HepG2 (cell line): ENCODE data around the gene HLA-DOA. TPM values are rescaled to one million over a fixed set of nuclear protein-coding genes. Genes with fewer than 3 reads are reported as not detected.

ENCODE experiments used
- BRD4 ChIP-seq: sonication (generic); formaldehyde crosslinking; IDR thresholded peaks from 2 replicates; pipeline ENCODE4 v1.4.0; 2020; ENCODE audit warnings: missing genetic modification reagents
- FLYWCH1 ChIP-seq: sonication (generic); formaldehyde crosslinking; IDR thresholded peaks from 2 replicates; pipeline ENCODE4 v1.8.1; 2023; ENCODE audit warnings: mild to moderate bottlenecking, missing genetic modification reagents
- RXRA ChIP-seq: sonication (generic); formaldehyde crosslinking; IDR thresholded peaks from 2 replicates; pipeline ENCODE4 v1.5.1; 2020; ENCODE audit warnings: missing genetic modification reagents
- SMAD9 ChIP-seq: sonication (generic); formaldehyde crosslinking; IDR thresholded peaks from 2 replicates; pipeline ENCODE4 v1.5.1; 2020; ENCODE audit warnings: mild to moderate bottlenecking, missing genetic modification reagents
- SNAPC5 ChIP-seq: sonication (generic); formaldehyde crosslinking; IDR thresholded peaks from 2 replicates; pipeline ENCODE4 v1.8.1; 2023; ENCODE audit warnings: mild to moderate bottlenecking, missing genetic modification reagents, borderline replicate concordance
- SPEN ChIP-seq: sonication (generic); formaldehyde crosslinking; IDR thresholded peaks from 2 replicates; pipeline ENCODE4 v1.5.1; 2020; ENCODE audit warnings: low read depth, mild to moderate bottlenecking, missing genetic modification reagents
- ZNF180 ChIP-seq: sonication (generic); formaldehyde crosslinking; IDR thresholded peaks from 2 replicates; pipeline ENCODE4 v1.4.0; 2020; ENCODE audit warnings: low read depth, missing genetic modification reagents, borderline replicate concordance
- polyA plus RNA-seq, 8 experiments: library from polyadenylated mRNA; depleted of rRNA in 3 of 8; stranded (reverse) in 7 of 8; unstranded in 1 of 8; fragments of >200 nt; fragmentation: Illumina TruSeq in 4 of 8; extraction: Trizol in 4 of 8; gene quantifications; 2 replicates each; pipeline versions ENCODE4 v1.2.1 to v1.2.3, GENCODE V29; 2011 to 2016; ENCODE audit warnings: low read depth in 4 of 8, missing spikeins in 1 of 8, mixed read lengths in 1 of 8; ENCODE audit not compliant: insufficient read depth in 1 of 8
- total RNA-seq, 5 experiments: library from RNA; depleted of rRNA; stranded (reverse); fragments of >200 nt; fragmentation: Illumina TruSeq; extraction: Trizol; gene quantifications; 2 replicates each; pipeline ENCODE4 v1.2.3, GENCODE V29; 2016; ENCODE audit warnings: low read depth in 1 of 5
- TF ChIP-seq, protein P1 (sequence below), 2 experiments: fragments of 450-650 bp in 1 of 2; sonication (generic) in 1 of 2; formaldehyde crosslinking in 1 of 2; IDR thresholded peaks; 2 replicates each; pipeline versions ENCODE4 v1.6.1 to v1.8.0; 2016 to 2022; ENCODE audit warnings: antibody characterized with exemption in 1 of 2, mild to moderate bottlenecking in 1 of 2, missing genetic modification reagents in 1 of 2
- TF ChIP-seq, protein P2 (sequence below): sonication (generic); formaldehyde crosslinking; IDR thresholded peaks from 2 replicates; pipeline ENCODE4 v1.4.0; 2020; ENCODE audit warnings: missing genetic modification reagents, borderline replicate concordance
- TF ChIP-seq, protein P3 (sequence below): sonication (generic); formaldehyde crosslinking; IDR thresholded peaks from 2 replicates; pipeline ENCODE4 v1.5.1; 2020; ENCODE audit warnings: mild to moderate bottlenecking, missing genetic modification reagents

The HLA-DOA gene
- total and polyA plus RNA-seq, 2 of the 13 experiments (the other 11 are each of a cell fraction or from before 2014, with no cell fraction given) = 0.03 to 0.09 TPM

- TF ChIP-seq, protein P1, sequence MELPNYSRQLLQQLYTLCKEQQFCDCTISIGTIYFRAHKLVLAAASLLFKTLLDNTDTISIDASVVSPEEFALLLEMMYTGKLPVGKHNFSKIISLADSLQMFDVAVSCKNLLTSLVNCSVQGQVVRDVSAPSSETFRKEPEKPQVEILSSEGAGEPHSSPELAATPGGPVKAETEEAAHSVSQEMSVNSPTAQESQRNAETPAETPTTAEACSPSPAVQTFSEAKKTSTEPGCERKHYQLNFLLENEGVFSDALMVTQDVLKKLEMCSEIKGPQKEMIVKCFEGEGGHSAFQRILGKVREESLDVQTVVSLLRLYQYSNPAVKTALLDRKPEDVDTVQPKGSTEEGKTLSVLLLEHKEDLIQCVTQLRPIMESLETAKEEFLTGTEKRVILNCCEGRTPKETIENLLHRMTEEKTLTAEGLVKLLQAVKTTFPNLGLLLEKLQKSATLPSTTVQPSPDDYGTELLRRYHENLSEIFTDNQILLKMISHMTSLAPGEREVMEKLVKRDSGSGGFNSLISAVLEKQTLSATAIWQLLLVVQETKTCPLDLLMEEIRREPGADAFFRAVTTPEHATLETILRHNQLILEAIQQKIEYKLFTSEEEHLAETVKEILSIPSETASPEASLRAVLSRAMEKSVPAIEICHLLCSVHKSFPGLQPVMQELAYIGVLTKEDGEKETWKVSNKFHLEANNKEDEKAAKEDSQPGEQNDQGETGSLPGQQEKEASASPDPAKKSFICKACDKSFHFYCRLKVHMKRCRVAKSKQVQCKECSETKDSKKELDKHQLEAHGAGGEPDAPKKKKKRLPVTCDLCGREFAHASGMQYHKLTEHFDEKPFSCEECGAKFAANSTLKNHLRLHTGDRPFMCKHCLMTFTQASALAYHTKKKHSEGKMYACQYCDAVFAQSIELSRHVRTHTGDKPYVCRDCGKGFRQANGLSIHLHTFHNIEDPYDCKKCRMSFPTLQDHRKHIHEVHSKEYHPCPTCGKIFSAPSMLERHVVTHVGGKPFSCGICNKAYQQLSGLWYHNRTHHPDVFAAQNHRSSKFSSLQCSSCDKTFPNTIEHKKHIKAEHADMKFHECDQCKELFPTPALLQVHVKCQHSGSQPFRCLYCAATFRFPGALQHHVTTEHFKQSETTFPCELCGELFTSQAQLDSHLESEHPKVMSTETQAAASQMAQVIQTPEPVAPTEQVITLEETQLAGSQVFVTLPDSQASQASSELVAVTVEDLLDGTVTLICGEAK (IDR thresholded peaks at IDR 0.05) = no peak
- TF ChIP-seq, protein P1 (CRISPR knock-in tag; IDR thresholded peaks at IDR 0.05) = peak; percentile 91
- TF ChIP-seq, protein P2, sequence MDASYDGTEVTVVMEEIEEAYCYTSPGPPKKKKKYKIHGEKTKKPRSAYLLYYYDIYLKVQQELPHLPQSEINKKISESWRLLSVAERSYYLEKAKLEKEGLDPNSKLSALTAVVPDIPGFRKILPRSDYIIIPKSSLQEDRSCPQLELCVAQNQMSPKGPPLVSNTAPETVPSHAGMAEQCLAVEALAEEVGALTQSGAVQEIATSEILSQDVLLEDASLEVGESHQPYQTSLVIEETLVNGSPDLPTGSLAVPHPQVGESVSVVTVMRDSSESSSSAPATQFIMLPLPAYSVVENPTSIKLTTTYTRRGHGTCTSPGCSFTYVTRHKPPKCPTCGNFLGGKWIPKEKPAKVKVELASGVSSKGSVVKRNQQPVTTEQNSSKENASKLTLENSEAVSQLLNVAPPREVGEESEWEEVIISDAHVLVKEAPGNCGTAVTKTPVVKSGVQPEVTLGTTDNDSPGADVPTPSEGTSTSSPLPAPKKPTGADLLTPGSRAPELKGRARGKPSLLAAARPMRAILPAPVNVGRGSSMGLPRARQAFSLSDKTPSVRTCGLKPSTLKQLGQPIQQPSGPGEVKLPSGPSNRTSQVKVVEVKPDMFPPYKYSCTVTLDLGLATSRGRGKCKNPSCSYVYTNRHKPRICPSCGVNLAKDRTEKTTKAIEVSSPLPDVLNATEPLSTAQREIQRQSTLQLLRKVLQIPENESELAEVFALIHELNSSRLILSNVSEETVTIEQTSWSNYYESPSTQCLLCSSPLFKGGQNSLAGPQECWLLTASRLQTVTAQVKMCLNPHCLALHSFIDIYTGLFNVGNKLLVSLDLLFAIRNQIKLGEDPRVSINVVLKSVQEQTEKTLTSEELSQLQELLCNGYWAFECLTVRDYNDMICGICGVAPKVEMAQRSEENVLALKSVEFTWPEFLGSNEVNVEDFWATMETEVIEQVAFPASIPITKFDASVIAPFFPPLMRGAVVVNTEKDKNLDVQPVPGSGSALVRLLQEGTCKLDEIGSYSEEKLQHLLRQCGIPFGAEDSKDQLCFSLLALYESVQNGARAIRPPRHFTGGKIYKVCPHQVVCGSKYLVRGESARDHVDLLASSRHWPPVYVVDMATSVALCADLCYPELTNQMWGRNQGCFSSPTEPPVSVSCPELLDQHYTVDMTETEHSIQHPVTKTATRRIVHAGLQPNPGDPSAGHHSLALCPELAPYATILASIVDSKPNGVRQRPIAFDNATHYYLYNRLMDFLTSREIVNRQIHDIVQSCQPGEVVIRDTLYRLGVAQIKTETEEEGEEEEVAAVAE (CRISPR knock-in tag) = peak; percentile 79
- peak; percentile 95 for TF ChIP-seq SPEN (CRISPR knock-in tag)
- peak; percentile 92 for TF ChIP-seq BRD4 (CRISPR knock-in tag)
- TF ChIP-seq, protein P3, sequence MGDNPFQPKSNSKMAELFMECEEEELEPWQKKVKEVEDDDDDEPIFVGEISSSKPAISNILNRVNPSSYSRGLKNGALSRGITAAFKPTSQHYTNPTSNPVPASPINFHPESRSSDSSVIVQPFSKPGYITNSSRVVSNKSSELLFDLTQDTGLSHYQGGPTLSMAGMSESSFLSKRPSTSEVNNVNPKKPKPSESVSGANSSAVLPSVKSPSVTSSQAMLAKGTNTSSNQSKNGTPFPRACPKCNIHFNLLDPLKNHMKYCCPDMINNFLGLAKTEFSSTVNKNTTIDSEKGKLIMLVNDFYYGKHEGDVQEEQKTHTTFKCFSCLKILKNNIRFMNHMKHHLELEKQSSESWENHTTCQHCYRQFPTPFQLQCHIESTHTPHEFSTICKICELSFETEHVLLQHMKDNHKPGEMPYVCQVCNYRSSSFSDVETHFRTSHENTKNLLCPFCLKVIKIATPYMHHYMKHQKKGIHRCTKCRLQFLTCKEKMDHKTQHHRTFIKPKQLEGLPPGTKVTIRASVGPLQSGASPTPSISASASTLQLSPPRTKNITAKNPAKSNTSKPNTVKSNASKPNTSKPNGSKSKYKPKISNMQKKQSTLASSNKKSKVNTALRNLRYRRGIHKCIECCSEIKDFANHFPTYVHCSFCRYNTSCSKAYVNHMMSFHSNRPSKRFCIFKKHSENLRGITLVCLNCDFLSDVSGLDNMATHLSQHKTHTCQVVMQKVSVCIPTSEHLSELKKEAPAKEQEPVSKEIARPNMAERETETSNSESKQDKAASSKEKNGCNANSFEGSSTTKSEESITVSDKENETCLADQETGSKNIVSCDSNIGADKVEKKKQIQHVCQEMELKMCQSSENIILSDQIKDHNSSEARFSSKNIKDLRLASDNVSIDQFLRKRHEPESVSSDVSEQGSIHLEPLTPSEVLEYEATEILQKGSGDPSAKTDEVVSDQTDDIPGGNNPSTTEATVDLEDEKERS = no peak
- TF ChIP-seq FLYWCH1 (CRISPR knock-in tag) = no peak
- TF ChIP-seq SMAD9 (CRISPR knock-in tag) = no peak
- no peak for TF ChIP-seq ZNF180 (CRISPR knock-in tag)
- peak; percentile 91 for TF ChIP-seq SNAPC5 (CRISPR knock-in tag)
- peak; percentile 96 for TF ChIP-seq RXRA (CRISPR knock-in tag)
These were observed 41.1 kb downstream of the HLA-DOA start, which contains the start of gene BRD2 (continued) for GRCh38 chr6:32968093-32968866.
